Amniotic stem cell (primary cell): ENCODE measurements around the gene RERE.
"Not testable (repeated sequence)": the region's sequence is repeated elsewhere in the genome, so short reads cannot be mapped to it uniquely, and the experiment has no call there.

Experiments used
- DNase-seq: peaks from one replicate; lab custom pipeline; 2025; lab: John Stamatoyannopoulos, UW

RERE gene

GRCh38 chr1:8448505-8448904 lies 368.9 kb downstream of the RERE start:
- DNase-seq = not testable (repeated sequence)

DNA sequence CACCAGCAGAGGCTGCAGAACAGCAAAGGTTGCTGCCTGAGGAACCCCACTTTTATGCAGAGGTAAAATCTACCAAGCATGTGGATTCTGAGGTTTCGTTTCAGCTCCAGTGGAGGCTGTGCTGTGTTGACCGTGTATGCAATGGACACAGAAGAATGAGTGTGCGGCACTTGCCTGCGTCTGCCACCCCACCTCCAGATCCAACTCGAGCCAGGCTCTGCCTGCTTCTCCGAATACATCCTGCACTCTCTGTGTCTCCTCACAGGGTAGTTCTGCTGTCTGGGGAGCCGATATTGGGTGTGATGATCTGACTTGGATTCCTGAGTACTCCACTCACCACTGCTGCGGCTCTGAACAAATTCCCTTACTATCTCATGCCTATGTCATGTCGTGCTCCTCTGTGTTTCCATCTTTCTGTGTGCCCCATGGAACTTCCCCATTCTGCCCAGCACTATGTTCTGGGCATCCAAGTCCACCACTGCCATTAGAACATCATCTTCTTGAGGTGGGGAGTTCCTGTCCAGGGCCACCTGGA lies 369.8 kb downstream of the RERE start:
- no peak for DNase-seq

DNA sequence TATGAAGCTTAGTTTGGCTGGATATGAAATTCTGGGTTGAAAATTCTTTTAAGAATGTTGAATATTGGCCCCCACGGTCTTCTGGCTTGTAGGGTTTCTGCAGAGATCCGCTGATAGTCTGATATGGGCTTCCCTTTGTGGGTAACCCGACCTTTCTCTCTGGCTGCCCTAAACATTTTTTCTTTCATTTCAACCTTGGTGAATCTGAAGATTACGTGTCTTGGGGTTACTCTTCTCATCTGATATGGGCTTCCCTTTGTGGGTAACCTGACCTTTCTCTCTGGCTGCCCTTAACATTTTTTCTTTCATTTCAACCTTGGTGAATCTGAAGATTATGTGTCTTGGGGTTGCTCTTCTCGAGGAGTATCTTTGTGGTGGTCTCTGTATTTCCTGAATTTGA lies 371.3 kb downstream of the RERE start:
- DNase-seq = not testable (repeated sequence)

- no peak for DNase-seq
Observed at GRCh38 chr1:8443558-8444194, 373.8 kb downstream of the RERE start.

DNA sequence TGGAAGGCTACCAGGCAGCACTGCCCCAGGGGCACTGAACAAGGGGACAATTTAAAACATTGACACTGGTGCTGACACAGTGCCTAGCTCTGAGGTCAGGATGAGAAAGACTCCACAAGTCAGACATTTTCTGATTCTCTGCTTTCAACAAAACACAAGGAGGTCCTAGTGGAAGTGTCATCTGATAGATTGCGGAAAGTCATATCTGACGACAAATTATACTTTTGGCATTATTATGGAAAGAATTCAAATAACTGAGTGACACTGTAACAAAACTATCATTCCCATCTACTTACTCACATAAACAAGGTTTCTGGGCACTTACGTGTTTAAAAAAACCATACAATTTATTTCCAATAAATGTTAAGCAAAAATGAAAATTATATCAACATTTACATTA lies 376.0 kb downstream of the RERE start:
- no peak for DNase-seq

DNA sequence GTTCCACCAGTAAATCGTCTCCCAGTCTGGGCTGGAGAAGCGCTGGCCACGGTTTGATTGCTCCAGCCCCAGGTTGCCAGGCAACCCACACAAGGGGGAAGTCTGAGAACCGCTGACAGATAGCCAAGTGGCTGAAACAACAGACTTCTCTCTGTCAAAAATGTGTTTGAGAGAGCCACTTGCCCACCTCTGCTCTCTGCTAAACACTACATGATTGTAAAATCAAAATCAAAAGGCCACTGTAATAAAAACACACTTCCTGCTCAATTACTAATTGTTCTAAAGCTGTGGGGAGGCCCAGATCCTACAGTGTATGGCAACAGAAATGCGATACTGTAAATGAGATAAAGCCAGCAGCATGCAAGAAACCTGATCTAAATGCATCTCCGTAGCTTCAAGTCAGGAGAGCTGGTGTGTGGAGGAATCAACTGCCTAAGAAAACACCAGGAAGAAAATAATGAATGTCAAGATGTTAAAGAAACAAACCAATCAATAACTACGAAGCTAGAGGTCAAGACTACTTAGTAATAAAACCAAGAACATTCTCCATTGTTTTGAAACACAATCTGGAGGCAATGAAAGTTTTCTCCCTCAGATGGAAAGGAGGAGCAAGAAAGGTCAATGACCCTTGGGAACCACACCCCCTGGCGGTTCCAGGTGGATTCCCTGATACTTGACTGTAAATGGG lies 378.3 kb downstream of the RERE start:
- peak; percentile 65 for DNase-seq

GRCh38 chr1:8438489-8438888 lies 379.0 kb downstream of the RERE start:
- DNase-seq = no peak

- DNase-seq = no peak
Observed at GRCh38 chr1:8437347-8437746, 380.1 kb downstream of the RERE start.

- no peak for DNase-seq
Observed at GRCh38 chr1:8435569-8436071, 381.8 kb downstream of the RERE start.

- no peak for DNase-seq
Observed at GRCh38 chr1:8434101-8434500, 383.3 kb downstream of the RERE start.

GRCh38 chr1:8431784-8432183 lies 385.7 kb downstream of the RERE start:
- no peak for DNase-seq

- no peak for DNase-seq
Observed at GRCh38 chr1:8431019-8431418, 386.4 kb downstream of the RERE start.

GRCh38 chr1:8430476-8430875 lies 387.0 kb downstream of the RERE start:
- no peak for DNase-seq

- DNase-seq = no peak
Observed at GRCh38 chr1:8429549-8430110, 387.8 kb downstream of the RERE start.

DNA sequence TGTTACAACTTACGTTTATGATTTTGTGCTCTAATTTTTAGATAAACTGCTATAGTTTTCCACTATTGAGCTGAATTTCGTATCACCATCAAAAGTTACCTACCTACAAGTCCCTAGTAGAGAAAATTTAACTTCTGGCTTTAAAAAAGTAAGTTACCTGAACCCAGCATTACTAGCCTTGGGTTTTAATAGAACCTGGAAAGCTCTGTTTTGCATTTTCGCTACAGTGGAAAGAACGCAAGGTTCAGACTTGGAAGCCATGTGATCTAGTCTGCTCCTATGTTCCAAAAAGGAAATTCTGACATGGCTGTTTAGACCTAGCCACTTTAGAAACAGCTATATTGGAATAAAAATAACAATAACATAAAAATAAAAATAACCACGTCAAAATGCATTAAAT lies 389.0 kb downstream of the RERE start:
- DNase-seq = no peak

- DNase-seq = no peak
Observed at GRCh38 chr1:8427986-8428385, 389.5 kb downstream of the RERE start.

DNA sequence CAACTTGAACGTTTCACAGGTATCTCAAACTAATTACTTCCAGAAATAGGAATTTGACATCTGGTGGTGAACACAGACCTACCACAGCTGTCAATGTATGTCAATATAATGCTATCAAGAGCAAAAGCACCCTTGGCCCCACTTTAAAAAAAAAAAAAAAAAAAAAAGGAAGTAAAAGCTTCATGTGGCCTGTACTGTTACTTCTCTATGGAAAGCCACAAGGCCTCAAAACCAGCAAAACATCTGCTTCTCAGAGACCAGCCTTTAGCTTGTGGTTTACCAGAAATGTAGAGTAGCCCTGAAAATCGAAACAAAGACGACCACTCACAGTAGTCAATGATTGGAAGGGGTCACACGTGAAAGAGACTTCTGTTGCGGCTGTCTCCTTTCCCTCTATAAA lies 389.9 kb downstream of the RERE start:
- DNase-seq = no peak

DNA sequence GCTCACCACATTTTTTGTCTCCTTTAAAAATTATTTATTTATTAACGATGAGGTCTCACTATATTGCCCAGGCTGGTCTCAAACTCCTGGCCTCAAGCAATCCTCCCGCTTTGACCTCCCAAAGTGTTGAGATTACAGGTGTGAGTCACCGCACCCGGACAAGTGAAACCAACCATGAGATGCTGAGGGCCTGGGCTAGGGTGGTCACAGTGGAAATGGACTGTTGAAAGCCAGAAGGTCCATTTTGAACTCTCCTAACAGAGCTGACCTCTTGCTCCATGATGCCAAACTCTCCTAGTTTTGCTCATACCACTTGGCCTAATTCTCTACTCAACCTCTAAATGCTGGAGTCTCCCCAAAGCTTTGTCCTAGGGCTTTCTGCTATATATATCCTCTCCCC lies 390.4 kb downstream of the RERE start:
- no peak for DNase-seq

- DNase-seq = no peak
Observed at GRCh38 chr1:8425781-8426161, 391.7 kb downstream of the RERE start.

GRCh38 chr1:8425150-8425780 lies 392.2 kb downstream of the RERE start:
- no peak for DNase-seq

DNA sequence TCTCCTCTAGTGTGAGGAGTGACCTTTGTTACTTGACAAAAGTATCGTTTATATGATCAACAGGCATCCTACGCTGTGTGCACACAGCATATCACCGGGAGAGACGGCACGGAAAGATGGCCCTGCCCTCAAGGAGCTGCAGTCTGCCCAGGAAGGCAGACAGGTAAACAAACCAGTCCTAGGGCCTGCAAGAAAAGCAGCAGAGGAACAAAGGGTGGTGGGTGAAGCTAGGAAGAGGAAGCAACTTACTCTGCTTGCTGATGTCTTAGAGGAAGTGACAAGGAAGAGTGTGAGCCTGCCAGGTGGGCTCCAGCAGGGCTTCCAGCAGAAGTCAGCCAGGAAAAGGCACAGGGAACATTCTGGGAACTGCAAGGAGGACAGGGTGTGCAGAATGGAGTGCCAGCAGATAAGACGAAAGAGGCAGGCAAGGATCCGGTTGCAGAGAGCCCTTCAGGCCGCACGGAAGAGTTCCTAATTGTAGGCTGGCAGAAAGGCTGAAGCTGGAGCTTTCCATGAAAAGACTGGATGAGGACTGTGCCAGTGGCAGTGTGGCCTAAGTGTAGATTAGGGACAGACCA lies 392.8 kb downstream of the RERE start:
- no peak for DNase-seq
